ENCODE measurements around the gene VPS4B. TPM values are rescaled to one million over a fixed set of nuclear protein-coding genes. Genes with fewer than 3 reads are reported as not detected.

VPS4B gene
- total RNA-seq, result 10 to 100 TPM; 34.1 to 61.5 (median 35.7) TPM

GRCh38 chr18:63422087-63422863 lies at the start of gene VPS4B:
TSS of gene VPS4B (minus strand) at chr18:63422476. CDS start at chr18:63422259, 217 bp downstream.
- Histone ChIP-seq H3K9me3 (no peaks in the 10 kb centered on the region), H3K4me3 (peak within 1 kb of the TSS; percentile 73 to 92 (median 82)), H3K27me3 (no peaks in the 10 kb centered on the region), H3K4me1 (peaks cover 0 to 5% of the 10 kb centered on the region in 2 donors), H3K36me3 (no peaks in the 10 kb centered on the region), H3K27ac (peak within 1 kb of the TSS; percentile 94 to 97)
- intact Hi-C loops (cut with DNase I; ENCODE audit: low total_unique reads), result no loop called here
- TF ChIP-seq, protein P1, sequence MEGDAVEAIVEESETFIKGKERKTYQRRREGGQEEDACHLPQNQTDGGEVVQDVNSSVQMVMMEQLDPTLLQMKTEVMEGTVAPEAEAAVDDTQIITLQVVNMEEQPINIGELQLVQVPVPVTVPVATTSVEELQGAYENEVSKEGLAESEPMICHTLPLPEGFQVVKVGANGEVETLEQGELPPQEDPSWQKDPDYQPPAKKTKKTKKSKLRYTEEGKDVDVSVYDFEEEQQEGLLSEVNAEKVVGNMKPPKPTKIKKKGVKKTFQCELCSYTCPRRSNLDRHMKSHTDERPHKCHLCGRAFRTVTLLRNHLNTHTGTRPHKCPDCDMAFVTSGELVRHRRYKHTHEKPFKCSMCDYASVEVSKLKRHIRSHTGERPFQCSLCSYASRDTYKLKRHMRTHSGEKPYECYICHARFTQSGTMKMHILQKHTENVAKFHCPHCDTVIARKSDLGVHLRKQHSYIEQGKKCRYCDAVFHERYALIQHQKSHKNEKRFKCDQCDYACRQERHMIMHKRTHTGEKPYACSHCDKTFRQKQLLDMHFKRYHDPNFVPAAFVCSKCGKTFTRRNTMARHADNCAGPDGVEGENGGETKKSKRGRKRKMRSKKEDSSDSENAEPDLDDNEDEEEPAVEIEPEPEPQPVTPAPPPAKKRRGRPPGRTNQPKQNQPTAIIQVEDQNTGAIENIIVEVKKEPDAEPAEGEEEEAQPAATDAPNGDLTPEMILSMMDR (IDR thresholded peaks at IDR 0.05), result peak in 2 of 3 donors; percentile 23 to 37
- peak; percentile 80 to 97 (median 95) for TF ChIP-seq POLR2AphosphoS5 (IDR thresholded peaks at IDR 0.05)
- peak; percentile 92 for TF ChIP-seq POLR2A (IDR thresholded peaks at IDR 0.05)
- DNase-seq (ENCODE audit: low spot score in 2 of 2), result peak; percentile 99

GRCh38 chr18:63470751-63471150 lies 48.5 kb upstream of the VPS4B start:
- H3K36me3 ChIP-seq, result no peaks in the 10 kb centered on the region
- DNase-seq (ENCODE audit: low spot score in 2 of 2), result no peak
- no peaks in the 10 kb centered on the region for H3K4me1 ChIP-seq
- no peak overlapping the region for H3K4me3 ChIP-seq
- H3K27me3 ChIP-seq, result no peaks in the 10 kb centered on the region
- no peaks in the 10 kb centered on the region for H3K9me3 ChIP-seq
- TF ChIP-seq, protein P1 (IDR thresholded peaks at IDR 0.05), result no peak
- TF ChIP-seq POLR2A (IDR thresholded peaks at IDR 0.05), result no peak
- no peak for TF ChIP-seq POLR2AphosphoS5 (IDR thresholded peaks at IDR 0.05)
- no peak overlapping the region for H3K27ac ChIP-seq
- intact Hi-C loops (cut with DNase I; ENCODE audit: low total_unique reads), result no loop called here

GRCh38 chr18:63468575-63468974 lies 46.3 kb upstream of the VPS4B start:
- TF ChIP-seq, protein P1 (IDR thresholded peaks at IDR 0.05), result no peak
- TF ChIP-seq POLR2A (IDR thresholded peaks at IDR 0.05) (no peak), POLR2AphosphoS5 (IDR thresholded peaks at IDR 0.05) (no peak)
- Histone ChIP-seq H3K36me3 (no peaks in the 10 kb centered on the region), H3K9me3 (no peaks in the 10 kb centered on the region), H3K4me1 (no peaks in the 10 kb centered on the region), H3K27me3 (no peaks in the 10 kb centered on the region), H3K27ac (no peak overlapping the region), H3K4me3 (no peak overlapping the region)
- intact Hi-C loops (cut with DNase I; ENCODE audit: low total_unique reads), result no loop called here
- no peak for DNase-seq (ENCODE audit: low spot score in 2 of 2)

- Histone ChIP-seq H3K4me3 (no peak overlapping the region), H3K27ac (no peak overlapping the region), H3K9me3 (no peaks in the 10 kb centered on the region), H3K27me3 (no peaks in the 10 kb centered on the region), H3K4me1 (no peaks in the 10 kb centered on the region), H3K36me3 (no peaks in the 10 kb centered on the region)
- intact Hi-C loops (cut with DNase I; ENCODE audit: low total_unique reads), result no loop called here
- TF ChIP-seq, protein P1 (IDR thresholded peaks at IDR 0.05), result no peak
- TF ChIP-seq POLR2A (IDR thresholded peaks at IDR 0.05) (no peak), POLR2AphosphoS5 (IDR thresholded peaks at IDR 0.05) (no peak)
- DNase-seq (ENCODE audit: low spot score in 2 of 2), result no peak
Observed at GRCh38 chr18:63467699-63468098, 45.4 kb upstream of the VPS4B start.

GRCh38 chr18:63465059-63465458 lies 42.8 kb upstream of the VPS4B start:
- H3K36me3 ChIP-seq, result no peaks in the 10 kb centered on the region
- H3K27ac ChIP-seq, result no peak overlapping the region
- no peak overlapping the region for H3K4me3 ChIP-seq
- intact Hi-C loops (cut with DNase I; ENCODE audit: low total_unique reads), result no loop called here
- DNase-seq (ENCODE audit: low spot score in 2 of 2), result no peak
- no peak for TF ChIP-seq POLR2A (IDR thresholded peaks at IDR 0.05)
- TF ChIP-seq, protein P1 (IDR thresholded peaks at IDR 0.05), result no peak
- TF ChIP-seq POLR2AphosphoS5 (IDR thresholded peaks at IDR 0.05), result no peak
- no peaks in the 10 kb centered on the region for H3K27me3 ChIP-seq
- H3K4me1 ChIP-seq, result no peaks in the 10 kb centered on the region
- no peaks in the 10 kb centered on the region for H3K9me3 ChIP-seq

Measured in breast epithelium (tissue), 4 donors.